Measurements from ENCODE around the gene SMAP2. TPM values are rescaled to one million over a fixed set of nuclear protein-coding genes. Genes with fewer than 3 reads are reported as not detected.
"Not testable (repeated sequence)": the region's sequence is repeated elsewhere in the genome, so short reads cannot be mapped to it uniquely, and the experiment has no call there.

The SMAP2 gene
- total and polyA plus RNA-seq, 4 donors, result 10.4 to 42.2 (median 35.1) TPM

DNA sequence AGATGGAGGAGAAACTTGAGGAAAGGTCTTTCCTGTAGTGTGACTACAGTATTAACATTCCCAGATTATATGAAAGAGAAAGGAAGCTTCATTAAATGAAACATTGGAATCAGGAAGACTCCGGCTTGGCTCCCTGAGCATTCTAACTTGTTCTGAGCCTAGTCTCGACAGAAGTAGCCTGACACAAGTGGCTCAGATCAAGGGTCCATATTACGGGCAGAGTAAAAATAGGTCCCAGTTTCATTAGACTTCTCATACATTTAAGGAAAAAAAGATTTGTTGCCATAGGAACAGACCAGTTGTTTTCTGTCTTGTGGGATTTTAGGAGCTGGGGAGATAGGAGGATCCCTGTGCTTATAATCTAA lies 12.8 kb downstream of the SMAP2 start:
- intact Hi-C loops (cut with DNase I), result no loop called here
- H3K4me3 ChIP-seq (ENCODE audit: low read length in 2 of 2), result no peak overlapping the region
- no peak for ATAC-seq (ENCODE audit: low FRiP score)

GRCh38 chr1:40386796-40387195 lies 13.3 kb downstream of the SMAP2 start:
- Histone ChIP-seq H3K27ac (ENCODE audit: low read depth in 1 of 2, low read length in 2 of 2) (no peak overlapping the region), H3K9me3 (ENCODE audit: control insufficient read depth, low read length) (no peaks in the 10 kb centered on the region), H3K4me3 (ENCODE audit: low read length in 2 of 2) (no peak overlapping the region), H3K36me3 (ENCODE audit: control insufficient read depth in 1 of 2, insufficient read depth in 2 of 2, low read length in 1 of 2) (peaks cover 0 to 2% of the 10 kb centered on the region in 2 donors), H3K27me3 (ENCODE audit: control insufficient read depth in 1 of 2, insufficient read depth in 2 of 2, low read length in 1 of 2) (no peaks in the 10 kb centered on the region), H3K4me1 (ENCODE audit: control insufficient read depth in 1 of 2, insufficient read depth in 2 of 2, low read length in 2 of 2) (peaks cover 0 to 6% of the 10 kb centered on the region in 2 donors)
- DNase-seq (no peak), ATAC-seq (ENCODE audit: low FRiP score) (no peak)
- 83 to 86% methylated on average over 9 of the region's 9 CpGs for WGBS, 2 donors
- intact Hi-C loops (cut with DNase I), result no loop called here

More for the DNA sequence above, 12.8 kb downstream of the SMAP2 start:
- no peak for DNase-seq
- Histone ChIP-seq H3K9me3 (ENCODE audit: control insufficient read depth, low read length) (no peaks in the 10 kb centered on the region), H3K36me3 (ENCODE audit: control insufficient read depth in 1 of 2, insufficient read depth in 2 of 2, low read length in 1 of 2) (peaks cover 0 to 2% of the 10 kb centered on the region in 2 donors), H3K27me3 (ENCODE audit: control insufficient read depth in 1 of 2, insufficient read depth in 2 of 2, low read length in 1 of 2) (no peaks in the 10 kb centered on the region), H3K27ac (ENCODE audit: low read depth in 1 of 2, low read length in 2 of 2) (no peak overlapping the region), H3K4me1 (ENCODE audit: control insufficient read depth in 1 of 2, insufficient read depth in 2 of 2, low read length in 2 of 2) (peaks cover 0 to 6% of the 10 kb centered on the region in 2 donors)
- WGBS, 2 donors, result 69 to 79% methylated on average over 3 of the region's 3 CpGs

DNA sequence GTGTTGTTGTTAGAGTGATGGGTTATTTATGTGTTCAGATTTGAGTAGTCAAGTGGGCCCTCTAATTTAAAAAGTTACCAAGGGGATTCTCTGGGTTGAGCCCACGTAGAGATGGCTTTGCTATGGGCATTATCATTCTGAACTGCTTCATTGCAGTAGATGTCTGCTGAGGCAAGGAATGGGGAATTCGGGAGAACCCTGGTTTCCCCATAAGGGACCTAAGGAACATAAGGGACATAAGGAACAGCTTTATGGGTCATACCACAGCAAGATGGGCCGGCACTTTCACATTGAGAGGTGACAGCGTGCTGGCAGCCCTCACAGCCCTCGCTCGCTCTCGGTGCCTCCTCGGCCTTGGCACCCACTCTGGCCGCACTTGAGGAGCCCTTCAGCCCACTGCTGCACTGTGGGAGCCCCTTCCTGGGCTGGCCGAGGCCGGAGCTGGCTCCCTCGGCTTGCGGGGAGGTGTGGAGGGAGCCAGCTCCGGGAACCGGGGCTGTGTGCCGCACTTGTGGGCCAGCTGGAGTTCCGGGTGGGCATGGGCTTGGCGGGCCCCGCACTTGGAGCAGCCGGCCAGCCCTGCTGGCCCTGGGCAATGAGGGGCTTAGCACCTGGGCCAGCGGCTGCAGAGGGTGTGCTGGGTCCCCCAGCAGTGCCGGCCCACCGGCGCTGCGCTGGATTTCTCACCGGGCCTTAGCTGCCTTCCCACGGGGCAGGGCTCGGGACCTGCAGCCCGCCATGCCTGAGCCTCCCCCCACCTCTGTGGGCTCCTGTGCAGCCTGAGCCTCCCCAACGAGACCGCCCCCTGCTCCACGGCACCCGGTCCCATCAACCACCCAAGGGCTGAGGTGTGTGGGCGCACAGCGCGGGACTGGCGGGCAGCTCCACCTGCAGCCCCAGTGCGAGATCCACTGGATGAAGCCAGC lies 14.1 kb downstream of the SMAP2 start:
- H3K36me3 ChIP-seq (ENCODE audit: control insufficient read depth in 1 of 2, insufficient read depth in 2 of 2, low read length in 1 of 2); H3K4me3 ChIP-seq (ENCODE audit: low read length in 2 of 2); H3K27me3 ChIP-seq (ENCODE audit: control insufficient read depth in 1 of 2, insufficient read depth in 2 of 2, low read length in 1 of 2); ATAC-seq (ENCODE audit: low FRiP score); H3K4me1 ChIP-seq (ENCODE audit: control insufficient read depth in 1 of 2, insufficient read depth in 2 of 2, low read length in 2 of 2); intact Hi-C loops (cut with DNase I); DNase-seq; H3K9me3 ChIP-seq (ENCODE audit: control insufficient read depth, low read length); H3K27ac ChIP-seq (ENCODE audit: low read depth in 1 of 2, low read length in 2 of 2): not testable (repeated sequence)
- WGBS, 2 donors, result 95 to 97% methylated on average over 31 to 38 of the region's 38 CpGs

DNA sequence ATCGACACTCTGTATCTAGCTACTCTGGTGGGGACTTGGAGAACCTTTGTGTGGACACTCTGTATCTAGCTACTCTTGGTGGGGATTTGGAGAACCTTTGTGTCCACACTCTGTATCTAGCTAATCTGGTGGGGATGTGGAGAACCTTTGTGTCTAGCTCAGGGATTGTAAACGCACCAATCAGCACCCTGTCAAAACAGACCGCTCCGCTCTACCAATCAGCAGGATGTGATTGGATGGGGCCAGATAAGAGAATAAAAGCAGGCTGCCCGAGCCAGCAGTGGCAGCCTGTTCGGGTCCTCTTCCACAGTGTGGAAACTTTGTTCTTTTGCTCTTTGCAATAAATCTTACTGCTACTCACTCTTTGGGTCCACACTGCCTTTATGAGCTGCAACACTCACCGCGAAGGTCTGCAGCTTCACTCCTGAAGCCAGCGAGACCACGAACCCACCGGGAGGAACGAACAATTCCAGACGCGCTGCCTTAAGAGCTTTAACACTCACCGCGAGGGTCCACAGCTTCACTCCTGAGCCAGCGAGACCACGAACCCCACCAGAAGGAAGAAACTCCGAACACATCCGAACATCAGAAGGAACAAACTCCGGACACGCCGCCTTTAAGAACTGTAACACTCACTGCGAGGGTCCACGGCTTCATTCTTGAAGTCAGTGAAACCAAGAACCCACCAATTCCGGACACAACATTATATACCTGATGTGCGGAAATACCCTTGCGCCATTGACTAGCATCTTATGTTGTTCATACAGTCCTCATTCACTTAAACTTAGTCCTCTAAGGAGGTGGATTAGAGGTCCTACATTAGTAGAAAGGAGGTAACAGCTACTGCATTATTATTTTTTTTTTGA lies 15.2 kb downstream of the SMAP2 start:
- H3K4me3 ChIP-seq (ENCODE audit: low read length in 2 of 2); DNase-seq; H3K9me3 ChIP-seq (ENCODE audit: control insufficient read depth, low read length); H3K27ac ChIP-seq (ENCODE audit: low read depth in 1 of 2, low read length in 2 of 2); H3K27me3 ChIP-seq (ENCODE audit: control insufficient read depth in 1 of 2, insufficient read depth in 2 of 2, low read length in 1 of 2); ATAC-seq (ENCODE audit: low FRiP score); intact Hi-C loops (cut with DNase I); H3K4me1 ChIP-seq (ENCODE audit: control insufficient read depth in 1 of 2, insufficient read depth in 2 of 2, low read length in 2 of 2); H3K36me3 ChIP-seq (ENCODE audit: control insufficient read depth in 1 of 2, insufficient read depth in 2 of 2, low read length in 1 of 2): not testable (repeated sequence)
- 95 to 97% methylated on average over 26 to 28 of the region's 28 CpGs for WGBS, 2 donors

DNA sequence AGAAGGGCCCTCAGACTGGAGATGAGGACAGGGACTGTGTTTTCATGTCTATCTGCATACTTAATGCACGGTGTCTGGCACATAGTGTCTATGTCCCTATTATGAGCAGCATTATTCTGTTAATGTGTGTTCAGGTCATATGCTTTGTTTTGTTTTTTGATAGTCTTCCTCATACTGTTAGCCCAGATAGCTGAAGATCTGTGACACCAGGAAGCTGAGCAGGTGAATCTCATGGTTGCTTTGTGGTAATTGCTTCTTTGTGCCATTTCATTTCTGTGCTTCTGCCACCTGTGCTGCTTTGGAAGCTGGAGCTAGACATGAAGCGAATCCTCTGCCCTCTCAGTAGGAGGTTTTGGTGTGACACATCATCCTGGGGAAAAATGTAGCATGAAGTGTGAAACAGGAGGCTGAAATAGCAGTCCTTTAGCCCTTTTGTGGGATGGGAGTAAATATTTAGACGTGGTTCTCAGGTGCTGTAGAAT lies 15.8 kb downstream of the SMAP2 start:
- no peaks in the 10 kb centered on the region for H3K27me3 ChIP-seq (ENCODE audit: control insufficient read depth in 1 of 2, insufficient read depth in 2 of 2, low read length in 1 of 2)
- no peaks in the 10 kb centered on the region for H3K9me3 ChIP-seq (ENCODE audit: control insufficient read depth, low read length)
- ATAC-seq (ENCODE audit: low FRiP score) (no peak), DNase-seq (no peak)
- H3K36me3 ChIP-seq (ENCODE audit: control insufficient read depth in 1 of 2, insufficient read depth in 2 of 2, low read length in 1 of 2), result peaks cover 0 to 2% of the 10 kb centered on the region in 2 donors
- H3K4me3 ChIP-seq (ENCODE audit: low read length in 2 of 2), result no peak overlapping the region
- WGBS, 2 donors, result 95 to 96% methylated on average over 3 of the region's 3 CpGs
- intact Hi-C loops (cut with DNase I), result no loop called here
- no peak overlapping the region for H3K27ac ChIP-seq (ENCODE audit: low read depth in 1 of 2, low read length in 2 of 2)
- peaks cover 3 to 6% of the 10 kb centered on the region in 2 donors for H3K4me1 ChIP-seq (ENCODE audit: control insufficient read depth in 1 of 2, insufficient read depth in 2 of 2, low read length in 2 of 2)

- DNase-seq (no peak), ATAC-seq (ENCODE audit: low FRiP score) (peak; percentile 70)
- Histone ChIP-seq H3K36me3 (ENCODE audit: control insufficient read depth in 1 of 2, insufficient read depth in 2 of 2, low read length in 1 of 2) (peaks cover 0 to 2% of the 10 kb centered on the region in 2 donors), H3K4me1 (ENCODE audit: control insufficient read depth in 1 of 2, insufficient read depth in 2 of 2, low read length in 2 of 2) (peaks cover 3 to 6% of the 10 kb centered on the region in 2 donors), H3K9me3 (ENCODE audit: control insufficient read depth, low read length) (no peaks in the 10 kb centered on the region), H3K27me3 (ENCODE audit: control insufficient read depth in 1 of 2, insufficient read depth in 2 of 2, low read length in 1 of 2) (no peaks in the 10 kb centered on the region), H3K4me3 (ENCODE audit: low read length in 2 of 2) (no peak overlapping the region), H3K27ac (ENCODE audit: low read depth in 1 of 2, low read length in 2 of 2) (no peak overlapping the region)
- 58 to 59% methylated on average over 4 of the region's 4 CpGs for WGBS, 2 donors
- intact Hi-C loops (cut with DNase I), result loop anchor here in 1 of 2 donors (10.0 kb wide), 1 partner anchor 305 kb away; no protein-coding TSS in a partner anchor
Measured at GRCh38 chr1:40389871-40390560, 16.5 kb downstream of the SMAP2 start.

- no peak for ATAC-seq (ENCODE audit: low FRiP score)
- no peak for DNase-seq
- Histone ChIP-seq H3K36me3 (ENCODE audit: control insufficient read depth in 1 of 2, insufficient read depth in 2 of 2, low read length in 1 of 2) (peaks cover 0 to 2% of the 10 kb centered on the region in 2 donors), H3K27me3 (ENCODE audit: control insufficient read depth in 1 of 2, insufficient read depth in 2 of 2, low read length in 1 of 2) (no peaks in the 10 kb centered on the region), H3K4me3 (ENCODE audit: low read length in 2 of 2) (no peak overlapping the region), H3K9me3 (ENCODE audit: control insufficient read depth, low read length) (no peaks in the 10 kb centered on the region), H3K27ac (ENCODE audit: low read depth in 1 of 2, low read length in 2 of 2) (no peak overlapping the region), H3K4me1 (ENCODE audit: control insufficient read depth in 1 of 2, insufficient read depth in 2 of 2, low read length in 2 of 2) (peaks cover 3 to 6% of the 10 kb centered on the region in 2 donors)
- WGBS, 2 donors, result 92 to 95% methylated on average over 3 of the region's 3 CpGs
- intact Hi-C loops (cut with DNase I), result loop anchor here in 1 of 2 donors (10.0 kb wide), 1 partner anchor 306 kb away; no protein-coding TSS in a partner anchor
Measured at GRCh38 chr1:40390857-40391256, 17.3 kb downstream of the SMAP2 start.

DNA sequence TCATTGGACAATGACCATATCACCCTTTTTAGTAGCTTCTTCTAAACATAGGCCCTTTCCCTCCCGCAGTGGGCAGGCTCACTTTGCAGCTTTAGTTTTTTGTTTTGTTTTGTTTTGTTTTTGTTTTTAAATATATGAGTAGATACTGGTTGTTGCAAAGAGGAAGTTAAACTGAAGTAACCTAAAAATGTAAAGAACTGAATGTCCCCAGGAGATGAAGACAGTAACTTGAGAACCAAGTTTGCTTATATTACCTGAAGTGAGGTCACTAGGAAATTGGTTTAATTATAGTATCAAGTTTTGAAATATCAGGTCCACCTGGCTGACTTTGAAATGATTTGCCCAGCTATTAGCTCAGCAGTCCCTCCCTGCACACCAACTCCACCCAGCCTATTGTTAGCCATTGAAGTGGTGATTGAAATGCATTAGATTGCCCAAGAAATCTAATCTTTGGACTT lies 18.2 kb downstream of the SMAP2 start:
- WGBS, 2 donors, result 91 to 97% methylated on average over 1 of the region's 1 CpG
- intact Hi-C loops (cut with DNase I), result loop anchor here in 1 of 2 donors (10.0 kb wide), 1 partner anchor 307 kb away; no protein-coding TSS in a partner anchor

More for the DNA sequence above, 18.2 kb downstream of the SMAP2 start:
- H3K4me3 ChIP-seq (ENCODE audit: low read length in 2 of 2), result no peak overlapping the region
- no peaks in the 10 kb centered on the region for H3K27me3 ChIP-seq (ENCODE audit: control insufficient read depth in 1 of 2, insufficient read depth in 2 of 2, low read length in 1 of 2)
- H3K9me3 ChIP-seq (ENCODE audit: control insufficient read depth, low read length), result no peaks in the 10 kb centered on the region
- no peak overlapping the region for H3K27ac ChIP-seq (ENCODE audit: low read depth in 1 of 2, low read length in 2 of 2)
- H3K36me3 ChIP-seq (ENCODE audit: control insufficient read depth in 1 of 2, insufficient read depth in 2 of 2, low read length in 1 of 2), result peaks cover 0 to 2% of the 10 kb centered on the region in 2 donors
- no peak for ATAC-seq (ENCODE audit: low FRiP score)
- no peak for DNase-seq
- peaks cover 3 to 6% of the 10 kb centered on the region in 2 donors for H3K4me1 ChIP-seq (ENCODE audit: control insufficient read depth in 1 of 2, insufficient read depth in 2 of 2, low read length in 2 of 2)

Data from aorta (tissue), 5 donors.